ENCODE results near the gene SLC35G3. TPM values are rescaled to one million over a fixed set of nuclear protein-coding genes. Genes with fewer than 3 reads are reported as not detected.

The SLC35G3 gene
- total and polyA plus RNA-seq, 2 donors (not counting 1 experiment from before 2014, with no cell fraction given) = not detected

DNA sequence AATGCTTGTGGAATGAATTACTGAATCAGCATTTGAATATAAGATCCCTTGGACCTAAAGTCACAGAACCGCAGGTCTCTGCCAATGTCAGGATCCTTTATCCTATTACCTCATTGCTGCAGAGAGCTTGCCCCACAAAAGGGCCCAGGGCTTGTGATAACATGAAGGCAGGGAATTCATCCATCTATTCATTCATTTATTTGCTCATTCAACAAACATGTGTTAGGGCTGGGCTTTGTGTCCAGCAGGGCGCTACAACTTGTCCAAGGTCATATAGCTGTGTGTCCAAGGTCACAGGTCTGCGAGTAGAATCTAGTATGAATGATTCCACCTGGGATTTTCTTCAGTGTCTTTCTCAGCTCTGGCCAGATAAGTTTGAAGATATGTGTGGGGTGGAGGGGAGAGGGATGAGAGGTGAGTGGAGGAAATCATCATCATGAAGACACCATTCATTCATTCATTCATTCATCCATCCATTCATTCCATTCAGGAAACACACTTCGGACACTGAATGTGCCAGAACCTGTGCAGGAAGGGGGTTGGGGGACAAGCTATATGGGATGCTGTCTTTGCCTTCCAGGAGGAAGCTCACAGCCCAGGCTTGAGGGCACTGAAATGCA is 47.9 kb downstream of the SLC35G3 start:
- Histone ChIP-seq H3K79me2 (ENCODE audit: control insufficient read depth, insufficient read depth, low read length) (peaks cover 7% of the 10 kb centered on the region), H3K9me3 (ENCODE audit: control insufficient read depth, insufficient read depth, low read depth, low read length) (no peaks in the 10 kb centered on the region), H4K20me1 (ENCODE audit: control insufficient read depth, extremely low read depth, insufficient read depth, low read length) (no peaks in the 10 kb centered on the region), H2AFZ (ENCODE audit: low read length) (no peak overlapping the region), H3K9ac (ENCODE audit: insufficient read depth, low read length) (no peak overlapping the region), H3K36me3 (ENCODE audit: control insufficient read depth, insufficient read depth, low read length) (no peaks in the 10 kb centered on the region), H3K4me2 (ENCODE audit: extremely low read depth, insufficient read depth, low read length) (no peak overlapping the region), H3K27me3 (ENCODE audit: control insufficient read depth, insufficient read depth, low read length) (peaks cover 14% of the 10 kb centered on the region), H3K4me1 (ENCODE audit: control insufficient read depth, extremely low read depth, insufficient read depth, low read length) (no peaks in the 10 kb centered on the region), H3K27ac (ENCODE audit: insufficient read depth, low read length) (no peak overlapping the region), H3K4me3 (replicated peaks in 1 of 4; ENCODE audit: control extremely low read depth in 1 of 4, insufficient read depth in 1 of 4, low read depth in 3 of 4, low read length in 4 of 4) (no peak overlapping the region)
- no peak for TF ChIP-seq EZH2 (IDR thresholded peaks at IDR 0.05; ENCODE audit: low read length, missing control alignments)
- TF ChIP-seq, protein P1, sequence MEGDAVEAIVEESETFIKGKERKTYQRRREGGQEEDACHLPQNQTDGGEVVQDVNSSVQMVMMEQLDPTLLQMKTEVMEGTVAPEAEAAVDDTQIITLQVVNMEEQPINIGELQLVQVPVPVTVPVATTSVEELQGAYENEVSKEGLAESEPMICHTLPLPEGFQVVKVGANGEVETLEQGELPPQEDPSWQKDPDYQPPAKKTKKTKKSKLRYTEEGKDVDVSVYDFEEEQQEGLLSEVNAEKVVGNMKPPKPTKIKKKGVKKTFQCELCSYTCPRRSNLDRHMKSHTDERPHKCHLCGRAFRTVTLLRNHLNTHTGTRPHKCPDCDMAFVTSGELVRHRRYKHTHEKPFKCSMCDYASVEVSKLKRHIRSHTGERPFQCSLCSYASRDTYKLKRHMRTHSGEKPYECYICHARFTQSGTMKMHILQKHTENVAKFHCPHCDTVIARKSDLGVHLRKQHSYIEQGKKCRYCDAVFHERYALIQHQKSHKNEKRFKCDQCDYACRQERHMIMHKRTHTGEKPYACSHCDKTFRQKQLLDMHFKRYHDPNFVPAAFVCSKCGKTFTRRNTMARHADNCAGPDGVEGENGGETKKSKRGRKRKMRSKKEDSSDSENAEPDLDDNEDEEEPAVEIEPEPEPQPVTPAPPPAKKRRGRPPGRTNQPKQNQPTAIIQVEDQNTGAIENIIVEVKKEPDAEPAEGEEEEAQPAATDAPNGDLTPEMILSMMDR (conservative IDR thresholded peaks at IDR 0.05 in 1 of 2, IDR thresholded peaks at IDR 0.05 in 1 of 2; ENCODE audit: low read depth in 1 of 2, low read length in 2 of 2) = no peak
- no peak for DNase-seq (ENCODE audit: low read depth in 2 of 2)

DNA sequence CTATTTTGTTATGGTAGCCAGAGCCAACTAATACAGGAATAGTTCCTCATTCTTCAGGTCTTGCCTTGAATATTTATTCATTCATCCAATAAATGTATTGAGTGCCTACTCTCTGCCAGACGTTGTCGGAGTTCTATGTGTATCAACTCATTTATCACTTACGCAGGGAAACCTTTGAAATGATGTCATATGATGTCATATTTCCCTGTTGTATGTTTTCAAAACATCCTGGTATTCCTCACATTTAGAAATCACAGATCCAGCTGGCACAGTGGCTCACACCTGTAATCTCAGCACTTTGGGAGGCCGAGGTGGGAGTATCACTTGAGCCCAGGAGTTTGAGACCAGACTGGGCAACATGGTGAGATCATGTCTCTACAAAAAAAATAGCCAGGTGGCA is 49.4 kb downstream of the SLC35G3 start:
- no peaks in the 10 kb centered on the region for H3K9me3 ChIP-seq (ENCODE audit: control insufficient read depth, insufficient read depth, low read depth, low read length)

More for the DNA sequence above, 49.4 kb downstream of the SLC35G3 start:
- H3K4me2 ChIP-seq (ENCODE audit: extremely low read depth, insufficient read depth, low read length) = no peak overlapping the region
- no peak overlapping the region for H3K4me3 ChIP-seq (replicated peaks in 1 of 4; ENCODE audit: control extremely low read depth in 1 of 4, insufficient read depth in 1 of 4, low read depth in 3 of 4, low read length in 4 of 4)
- peaks cover 16% of the 10 kb centered on the region for H3K79me2 ChIP-seq (ENCODE audit: control insufficient read depth, insufficient read depth, low read length)
- peaks cover 2% of the 10 kb centered on the region for H3K4me1 ChIP-seq (ENCODE audit: control insufficient read depth, extremely low read depth, insufficient read depth, low read length)
- peaks cover 11% of the 10 kb centered on the region for H3K27me3 ChIP-seq (ENCODE audit: control insufficient read depth, insufficient read depth, low read length)
- TF ChIP-seq EZH2 (IDR thresholded peaks at IDR 0.05; ENCODE audit: low read length, missing control alignments) = no peak
- TF ChIP-seq, protein P1 (conservative IDR thresholded peaks at IDR 0.05 in 1 of 2, IDR thresholded peaks at IDR 0.05 in 1 of 2; ENCODE audit: low read depth in 1 of 2, low read length in 2 of 2) = no peak
- no peak overlapping the region for H3K27ac ChIP-seq (ENCODE audit: insufficient read depth, low read length)
- H2AFZ ChIP-seq (ENCODE audit: low read length) = no peak overlapping the region
- no peak for DNase-seq (ENCODE audit: low read depth in 2 of 2)
- no peaks in the 10 kb centered on the region for H4K20me1 ChIP-seq (ENCODE audit: control insufficient read depth, extremely low read depth, insufficient read depth, low read length)
- no peaks in the 10 kb centered on the region for H3K36me3 ChIP-seq (ENCODE audit: control insufficient read depth, insufficient read depth, low read length)
- H3K9ac ChIP-seq (ENCODE audit: insufficient read depth, low read length) = no peak overlapping the region

Other genes starting within 250 kb of the SLC35G3 start
- gene CCT6B, start 232.9 kb downstream of the SLC35G3 start, total RNA-seq = 0.77 and 1.2 TPM in 2 replicates
- gene CCT6B, start 232.9 kb downstream of the SLC35G3 start, polyA plus RNA-seq = 1.1 and 3.0 TPM in 2 replicates
- 14.4 and 21.6 TPM in 2 replicates for gene ZNF830, start 232.9 kb downstream of the SLC35G3 start, total RNA-seq
- 10.0 and 12.1 TPM in 2 replicates for gene ZNF830, start 232.9 kb downstream of the SLC35G3 start, polyA plus RNA-seq
- 24.1 and 28.2 TPM in 2 replicates for gene LIG3, start 213.9 kb downstream of the SLC35G3 start, total RNA-seq
- gene LIG3, start 213.9 kb downstream of the SLC35G3 start, polyA plus RNA-seq = 19.4 and 29.0 TPM in 2 replicates
- gene RFFL, start 130.7 kb downstream of the SLC35G3 start, total RNA-seq = 5.6 and 10.1 TPM in 2 replicates
- gene RFFL, start 130.7 kb downstream of the SLC35G3 start, polyA plus RNA-seq = 15.9 and 26.8 TPM in 2 replicates
- 9.8 and 12.6 TPM in 2 replicates for gene RAD51D, start 74.5 kb downstream of the SLC35G3 start, total RNA-seq
- gene RAD51D, start 74.5 kb downstream of the SLC35G3 start, polyA plus RNA-seq = 15.1 and 15.6 TPM in 2 replicates
- not detected in 2 replicates for gene FNDC8, start 72.8 kb downstream of the SLC35G3 start, total RNA-seq
- gene FNDC8, start 72.8 kb downstream of the SLC35G3 start, polyA plus RNA-seq = not detected in 2 replicates
- gene NLE1, start 52.1 kb downstream of the SLC35G3 start, total RNA-seq = 20.5 and 22.3 TPM in 2 replicates
- gene NLE1, start 52.1 kb downstream of the SLC35G3 start, polyA plus RNA-seq = 9.4 and 10.9 TPM in 2 replicates
- not detected in 2 replicates for gene UNC45B, start 46.6 kb downstream of the SLC35G3 start, total RNA-seq
- gene UNC45B, start 46.6 kb downstream of the SLC35G3 start, polyA plus RNA-seq = not detected in 2 replicates
- gene SLFN5, start 48.7 kb upstream of the SLC35G3 start, total RNA-seq = 101 and 170 TPM in 2 replicates
- gene SLFN5, start 48.7 kb upstream of the SLC35G3 start, polyA plus RNA-seq = 57.6 and 101 TPM in 2 replicates
- 74.1 and 102 TPM in 2 replicates for gene SLFN11, start 179.2 kb upstream of the SLC35G3 start, total RNA-seq
- 61.3 and 63.6 TPM in 2 replicates for gene SLFN11, start 179.2 kb upstream of the SLC35G3 start, polyA plus RNA-seq
- 26.2 and 34.0 TPM in 2 replicates for gene SLFN12, start 238.1 kb upstream of the SLC35G3 start, total RNA-seq
- gene SLFN12, start 238.1 kb upstream of the SLC35G3 start, polyA plus RNA-seq = 17.1 and 26.1 TPM in 2 replicates